DND-41 (cell line): ENCODE results near the gene NARS2.

Experiments used
- CTCF ChIP-seq: IDR thresholded peaks from 2 replicates; pipeline ENCODE4 v1.5.1; 2012; ENCODE audit warnings: borderline replicate concordance, low read length, moderate library complexity, mild to moderate bottlenecking; ENCODE audit not compliant: poor library complexity, severe bottlenecking; ENCODE audit errors: extremely low read depth
- EZH2 ChIP-seq: IDR thresholded peaks from 3 replicates; pipeline ENCODE4 v1.6.1; 2012; ENCODE audit warnings: borderline replicate concordance, low read depth, mild to moderate bottlenecking, moderate library complexity, low read length, inconsistent platforms; ENCODE audit not compliant: severe bottlenecking

- TF ChIP-seq CTCF = no peak
- TF ChIP-seq EZH2 = no peak
Observed at GRCh38 chr11:78390809-78391208, 183.9 kb downstream of the NARS2 start.
